HCT116 (cell line): Measurements from ENCODE around the gene ANGEL1. TPM values are rescaled to one million over a fixed set of nuclear protein-coding genes. Genes with fewer than 3 reads are reported as not detected.

Experiments
- ATAC-seq: fragments of 200-7000 bp; cut with Tn5 transposase; 2 replicates; pipeline ENCODE4 v1.9.1; 2020; ENCODE audit warnings: mild to moderate bottlenecking, moderate library complexity
- BruUV-seq: library from RNA; stranded (reverse); fragments of 400-500 nt; replicated peaks from 2 replicates; lab custom pipeline; 2021; lab: Mats Ljungman, UMichigan
- CTCF ChIA-PET: fragments of 300-600 bp; sonication (Branson Sonifier 250); formaldehyde crosslinking; loops from one replicate; lab custom pipeline; 2021; ENCODE audit warnings: antibody characterized with exemption; lab: Charles Lee
- POLR2A ChIA-PET: fragments of 300-600, 350-600 bp; sonication (Branson Sonifier 250); formaldehyde crosslinking; loops from one replicate; lab custom pipeline; 2021; ENCODE audit warnings: antibody characterized with exemption; lab: Charles Lee
- RAD21 ChIA-PET, 2 experiments: fragments of 300-600 bp; sonication (Branson Sonifier 250); formaldehyde crosslinking; loops; one replicate each; lab custom pipeline; 2023; ENCODE audit warnings: low total read pairs in 2 of 2; ENCODE audit not compliant: uncharacterized antibody in 2 of 2, unreplicated experiment in 2 of 2, low non-redundant PET in 1 of 2; lab: Charles Lee
- DNase-seq: peaks from one replicate; pipeline ENCODE4 v3.0.0-alpha.2; 2010; ENCODE audit warnings: low read depth, low spot score
- H2AFZ ChIP-seq: fragments of 200-600 bp; shearing (Covaris generic), sonication (generic); 2 replicates; pipeline ENCODE4 v1.6.1; 2017; ENCODE audit warnings: low read depth, mixed run types, mixed read lengths, antibody characterized with exemption, low read length; ENCODE audit not compliant: poor library complexity, severe bottlenecking
- H3K27ac ChIP-seq: 2 replicates; pipeline ENCODE4 v1.5.1; 2012; ENCODE audit warnings: low read depth, low read length
- H3K27me3 ChIP-seq: fragments of 200-600 bp; sonication (generic); 2 replicates; pipeline ENCODE4 v1.6.1; 2016; ENCODE audit warnings: mixed run types, low read length, mixed read lengths; ENCODE audit not compliant: insufficient read depth
- H3K36me3 ChIP-seq, 2 experiments: fragments of 200-500 bp in 1 of 2; fragments of 200-600 bp in 1 of 2; sonication (Bioruptor generic) in 1 of 2; sonication (generic) in 1 of 2; 2 replicates each; pipeline versions ENCODE4 v1.5.1 to v1.6.1; 2014 to 2016; ENCODE audit warnings: low read length in 2 of 2, inconsistent platforms in 1 of 2, mixed read lengths in 1 of 2, mixed run types in 1 of 2; ENCODE audit not compliant: insufficient read depth in 2 of 2, control insufficient read depth in 1 of 2
- H3K4me1 ChIP-seq, 2 experiments: fragments of 200-600 bp in 1 of 2; sonication (generic) in 1 of 2; 2 replicates each; pipeline versions ENCODE4 v1.5.1 to v1.6.1; 2012 to 2017; ENCODE audit warnings: low read length in 2 of 2, inconsistent platforms in 1 of 2, mild to moderate bottlenecking in 1 of 2, mixed read lengths in 1 of 2, mixed run types in 1 of 2, moderate library complexity in 1 of 2; ENCODE audit not compliant: insufficient read depth in 2 of 2, control insufficient read depth in 1 of 2
- H3K4me2 ChIP-seq: fragments of 200-600 bp; sonication (generic); 2 replicates; pipeline ENCODE4 v1.6.1; 2017; ENCODE audit warnings: mixed run types, low read length, mixed read lengths
- H3K4me3 ChIP-seq, 2 experiments: fragments of 200-600 bp in 1 of 2; sonication (generic) in 1 of 2; replicated peaks in 1 of 2; 2 replicates each; pipeline ENCODE4 v1.5.1; 2011 to 2016; ENCODE audit warnings: low read length in 2 of 2, control low read depth in 1 of 2, low read depth in 1 of 2, mild to moderate bottlenecking in 1 of 2, mixed read lengths in 1 of 2, mixed run types in 1 of 2
- H3K79me2 ChIP-seq: fragments of 200-600 bp; sonication (generic); 2 replicates; pipeline ENCODE4 v1.6.1; 2017; ENCODE audit warnings: mild to moderate bottlenecking, mixed run types, low read length, moderate library complexity, mixed read lengths; ENCODE audit not compliant: insufficient read depth
- H3K9ac ChIP-seq: fragments of 200-600 bp; sonication (generic); 2 replicates; pipeline ENCODE4 v1.6.1; 2016; ENCODE audit warnings: low read length, mixed read lengths
- H3K9me2 ChIP-seq: fragments of 200-600 bp; sonication (generic), shearing (Covaris generic); 2 replicates; pipeline ENCODE4 v1.6.1; 2017; ENCODE audit warnings: mixed run types, mild to moderate bottlenecking, moderate library complexity; ENCODE audit not compliant: insufficient read depth
- H3K9me3 ChIP-seq, 2 experiments: fragments of 200-500 bp in 1 of 2; fragments of 200-600 bp in 1 of 2; sonication (Bioruptor generic) in 1 of 2; sonication (generic) in 1 of 2; 2 replicates each; pipeline ENCODE4 v1.6.1; 2014 to 2017; ENCODE audit warnings: low read length in 2 of 2, mixed read lengths in 2 of 2, inconsistent platforms in 1 of 2, low read depth in 1 of 2, mild to moderate bottlenecking in 1 of 2, mixed run types in 1 of 2, moderate library complexity in 1 of 2; ENCODE audit not compliant: control insufficient read depth in 1 of 2, insufficient read depth in 1 of 2
- H4K20me1 ChIP-seq: fragments of 200-600 bp; sonication (generic), shearing (Covaris generic); 2 replicates; pipeline ENCODE4 v1.6.1; 2017; ENCODE audit warnings: mixed run types, mild to moderate bottlenecking, moderate library complexity; ENCODE audit not compliant: insufficient read depth
- ATF3 ChIP-seq: IDR thresholded peaks from 2 replicates; pipeline ENCODE4 v1.6.1; 2012
- CEBPB ChIP-seq: IDR thresholded peaks from 2 replicates; pipeline ENCODE4 v1.6.1; 2012; ENCODE audit warnings: low read depth
- CTCF ChIP-seq, 3 experiments: fragments of 200-600 bp in 1 of 3; sonication (generic) in 1 of 3; IDR thresholded peaks in 2 of 3; conservative IDR thresholded peaks in 1 of 3; 2 replicates each; pipeline ENCODE4 v1.5.1; 2012 to 2017; ENCODE audit warnings: low read depth in 2 of 3, low read length in 2 of 3, antibody characterized with exemption in 1 of 3, borderline replicate concordance in 1 of 3, control low read depth in 1 of 3, mild to moderate bottlenecking in 1 of 3, mixed read lengths in 1 of 3, mixed run types in 1 of 3, moderate library complexity in 1 of 3; ENCODE audit not compliant: insufficient read depth in 1 of 3
- ELF1 ChIP-seq: IDR thresholded peaks from 2 replicates; pipeline ENCODE4 v1.6.1; 2012; ENCODE audit warnings: low read depth, borderline replicate concordance
- FOSL1 ChIP-seq: IDR thresholded peaks from 2 replicates; pipeline ENCODE4 v1.6.1; 2012; ENCODE audit warnings: low read depth
- JUND ChIP-seq: IDR thresholded peaks from 2 replicates; pipeline ENCODE4 v1.6.1; 2012
- RAD21 ChIP-seq: IDR thresholded peaks from 2 replicates; pipeline ENCODE4 v1.6.1; 2012; ENCODE audit warnings: low read depth, mild to moderate bottlenecking
- SIN3A ChIP-seq: IDR thresholded peaks from 2 replicates; pipeline ENCODE4 v1.6.1; 2012; ENCODE audit warnings: low read depth
- SP1 ChIP-seq: IDR thresholded peaks from 2 replicates; pipeline ENCODE4 v1.6.1; 2012; ENCODE audit warnings: low read depth
- YY1 ChIP-seq: IDR thresholded peaks from 2 replicates; pipeline ENCODE4 v1.6.1; 2011; ENCODE audit warnings: low read length, low read depth, moderate library complexity, mild to moderate bottlenecking; ENCODE audit not compliant: insufficient replicate concordance; ENCODE audit errors: extremely low read depth
- ZBTB33 ChIP-seq: IDR thresholded peaks from 2 replicates; pipeline ENCODE4 v1.6.1; 2011; ENCODE audit warnings: mild to moderate bottlenecking, low read length, moderate library complexity; ENCODE audit not compliant: insufficient replicate concordance; ENCODE audit errors: extremely low read depth
- intact Hi-C: fragments of 100-400 bp; cut with micrococcal nuclease; formaldehyde crosslinking; loops from 2 replicates; pipeline ENCODE4 v1.10.0; 2022
- total RNA-seq: library from RNA; stranded (reverse); gene quantifications from one replicate; pipeline ENCODE4 v1.2.1, GENCODE V29; 2021; ENCODE audit not compliant: unreplicated experiment

Gene ANGEL1
- total RNA-seq, 1 experiment from 2014 or later: 20.6 TPM

GRCh38 chr14:76810953-76811400 lies 1.7 kb downstream of the ANGEL1 start:
- ChIA-PET RAD21 (no interaction called here), CTCF (interaction anchor here (0.6 to 1.7 kb wide), 3 partner anchors 27 to 167 kb away, joined by 3 to 12 read pairs (median 7); no protein-coding TSS in a partner anchor), POLR2A (interaction anchor here (1.4 kb wide), 1 partner anchor 26 kb away, joined by 5 read pairs; no protein-coding TSS in a partner anchor)
- no peaks in the 10 kb centered on the region for H4K20me1 ChIP-seq
- H3K4me3 ChIP-seq: peak overlapping the region; percentile 22 to 74; a peak in 3 of 4 replicates
- H3K9me3 ChIP-seq: no peaks in the 10 kb centered on the region
- no peak overlapping the region for H3K27ac ChIP-seq
- no TSS peak for BruUV-seq
- peak; percentile 13 for DNase-seq
- peak; percentile 42 for ATAC-seq
- TF ChIP-seq RAD21 (peak; percentile 43), CEBPB (no peak), CTCF (IDR thresholded peaks at IDR 0.05 in 2 of 3, conservative IDR thresholded peaks at IDR 0.05 in 1 of 3; ENCODE audit: borderline replicate concordance in 1 of 3, insufficient read depth in 1 of 3, low read depth in 2 of 3, low read length in 2 of 3) (peak; percentile 32 to 63 (median 58); a peak in 5 of 6 replicates)
- intact Hi-C loops: no loop called here
- peaks cover 9 to 20% of the 10 kb centered on the region in 2 experiments for H3K4me1 ChIP-seq
- no peaks in the 10 kb centered on the region for H3K9me2 ChIP-seq
- H3K36me3 ChIP-seq: peaks cover 11 to 17% of the 10 kb centered on the region in 2 experiments; a peak in 2 of 4 replicates
- H3K79me2 ChIP-seq: peaks cover 21% of the 10 kb centered on the region
- H2AFZ ChIP-seq: no peak overlapping the region
- H3K4me2 ChIP-seq: peak overlapping the region; percentile 93
- H3K27me3 ChIP-seq: no peaks in the 10 kb centered on the region
- H3K9ac ChIP-seq: peak overlapping the region; percentile 88

GRCh38 chr14:76810525-76810924 lies 2.2 kb downstream of the ANGEL1 start:
- H3K79me2 ChIP-seq: peaks cover 21% of the 10 kb centered on the region
- no peaks in the 10 kb centered on the region for H3K9me2 ChIP-seq
- ATAC-seq (no peak), DNase-seq (no peak)
- intact Hi-C loops: no loop called here
- ChIA-PET POLR2A (no interaction called here), RAD21 (no interaction called here), CTCF (interaction anchor here (0.6 to 1.2 kb wide), 4 partner anchors 99 to 1946 kb away, joined by 3 to 12 read pairs (median 3); no protein-coding TSS in a partner anchor)
- no peak for TF ChIP-seq FOSL1
- no peak for TF ChIP-seq CTCF (IDR thresholded peaks at IDR 0.05 in 2 of 3, conservative IDR thresholded peaks at IDR 0.05 in 1 of 3; ENCODE audit: borderline replicate concordance in 1 of 3, insufficient read depth in 1 of 3, low read depth in 2 of 3, low read length in 2 of 3)
- no peak for TF ChIP-seq SP1
- TF ChIP-seq YY1: no peak
- TF ChIP-seq RAD21: no peak
- TF ChIP-seq JUND: no peak
- no peak for TF ChIP-seq SIN3A
- TF ChIP-seq ATF3: no peak
- no peak for TF ChIP-seq ELF1
- TF ChIP-seq ZBTB33: no peak
- H3K27me3 ChIP-seq: no peaks in the 10 kb centered on the region
- H3K4me1 ChIP-seq: peaks cover 9 to 20% of the 10 kb centered on the region in 2 experiments
- H3K4me3 ChIP-seq: no peak overlapping the region
- peak overlapping the region; percentile 93 for H3K4me2 ChIP-seq
- H3K27ac ChIP-seq: no peak overlapping the region
- BruUV-seq: no TSS peak
- no peak overlapping the region for H2AFZ ChIP-seq
- no peaks in the 10 kb centered on the region for H4K20me1 ChIP-seq
- no peak overlapping the region for H3K9ac ChIP-seq
- peaks cover 11 to 17% of the 10 kb centered on the region in 2 experiments; a peak in 2 of 4 replicates for H3K36me3 ChIP-seq
- H3K9me3 ChIP-seq: no peaks in the 10 kb centered on the region
